Endothelial cell of umbilical vein (primary cell): ENCODE measurements around the gene MGME1. TPM values are rescaled to one million over a fixed set of nuclear protein-coding genes. Genes with fewer than 3 reads are reported as not detected.

ENCODE experiments used
- BruUV-seq: library from RNA; stranded (reverse); fragments of 400-500 nt; replicated peaks from 2 replicates; lab custom pipeline; 2021; lab: Mats Ljungman, UMichigan
- CTCF ChIA-PET: fragments of 300-600, 350-600 bp; sonication (Branson Sonifier 250); formaldehyde crosslinking; loops from one replicate; lab custom pipeline; 2021; ENCODE audit warnings: antibody characterized with exemption, inconsistent platforms; lab: Charles Lee
- POLR2A ChIA-PET: fragments of 300-600, 350-600 bp; sonication (Branson Sonifier 250); formaldehyde crosslinking; loops from one replicate; lab custom pipeline; 2021; ENCODE audit warnings: antibody characterized with exemption, inconsistent platforms; lab: Charles Lee
- DNase-seq: peaks from one replicate; pipeline ENCODE4 v3.0.0-alpha.2; 2011; ENCODE audit warnings: low read depth, low spot score
- FAIRE-seq: peaks from 2 replicates; lab custom pipeline; 2011; peaks lifted over from hg19 to GRCh38; lab: Jason Lieb, UNC
- H2AFZ ChIP-seq: 2 replicates; pipeline ENCODE4 v1.6.0; 2012; ENCODE audit warnings: low read depth, low read length, control low read depth, inconsistent platforms
- H3K27ac ChIP-seq: 2 replicates; pipeline ENCODE4 v1.5.1; 2011; ENCODE audit warnings: low read depth, mild to moderate bottlenecking, control low read depth, low read length, moderate library complexity; ENCODE audit not compliant: insufficient read depth
- H3K27me3 ChIP-seq, 2 experiments: 2 replicates each; pipeline versions ENCODE4 v1.6.0 to v1.6.1; 2011; ENCODE audit warnings: low read length in 2 of 2, mixed read lengths in 1 of 2; ENCODE audit not compliant: control insufficient read depth in 2 of 2, insufficient read depth in 2 of 2
- H3K36me3 ChIP-seq, 2 experiments: 2 replicates in 1 of 2; 3 replicates in 1 of 2; pipeline ENCODE4 v1.5.1; 2011; ENCODE audit warnings: low read length in 2 of 2, mild to moderate bottlenecking in 1 of 2, moderate library complexity in 1 of 2; ENCODE audit not compliant: control insufficient read depth in 2 of 2, insufficient read depth in 2 of 2; ENCODE audit errors: extremely low read depth in 1 of 2
- H3K4me1 ChIP-seq: 3 replicates; pipeline ENCODE4 v1.5.1; 2011; ENCODE audit warnings: mild to moderate bottlenecking, low read length; ENCODE audit not compliant: control insufficient read depth, insufficient read depth; ENCODE audit errors: extremely low read depth
- H3K4me2 ChIP-seq: 2 replicates; pipeline ENCODE4 v1.6.1; 2011; ENCODE audit warnings: low read length, control low read depth, mixed read lengths; ENCODE audit not compliant: insufficient read depth
- H3K4me3 ChIP-seq, 3 experiments: fragments of 200-600 bp in 1 of 3; sonication (generic), shearing (Covaris generic) in 1 of 3; replicated peaks in 1 of 3; 2 replicates each; pipeline ENCODE4 v1.5.1; 2011 to 2016; ENCODE audit warnings: control low read depth in 3 of 3, low read length in 3 of 3, mild to moderate bottlenecking in 2 of 3, inconsistent platforms in 1 of 3, low read depth in 1 of 3, moderate library complexity in 1 of 3; ENCODE audit not compliant: insufficient read depth in 1 of 3
- H3K79me2 ChIP-seq: 2 replicates; pipeline ENCODE4 v1.6.0; 2012; ENCODE audit warnings: low read length, inconsistent platforms; ENCODE audit not compliant: control insufficient read depth, insufficient read depth
- H3K9ac ChIP-seq: replicated peaks from 2 replicates; pipeline ENCODE3; 2011; ENCODE audit warnings: low read length, control low read depth; ENCODE audit not compliant: insufficient read depth; ENCODE audit errors: extremely low read depth
- H3K9me1 ChIP-seq: replicated peaks from 3 replicates; pipeline ENCODE4 v1.6.0; 2011; ENCODE audit warnings: mild to moderate bottlenecking, low read length; ENCODE audit not compliant: control insufficient read depth, insufficient read depth; ENCODE audit errors: extremely low read depth
- H3K9me3 ChIP-seq: replicated peaks from 2 replicates; pipeline ENCODE4 v1.5.1; 2012; ENCODE audit warnings: low read length, inconsistent platforms; ENCODE audit not compliant: control insufficient read depth, insufficient read depth
- H4K20me1 ChIP-seq: replicated peaks from 2 replicates; pipeline ENCODE3; 2011; ENCODE audit warnings: mild to moderate bottlenecking, low read length; ENCODE audit not compliant: control insufficient read depth, insufficient read depth; ENCODE audit errors: extremely low read depth
- CTCF ChIP-seq, 2 donors: IDR thresholded peaks; 1 replicate in 1 of 2; 2 replicates in 1 of 2; pipeline ENCODE4 v1.5.1; 2011; ENCODE audit warnings: low read length in 2 of 2, mild to moderate bottlenecking in 2 of 2, moderate library complexity in 2 of 2, control low read depth in 1 of 2, inconsistent platforms in 1 of 2, low read depth in 1 of 2; ENCODE audit not compliant: insufficient read depth in 1 of 2; ENCODE audit errors: extremely low read depth in 1 of 2
- EZH2 ChIP-seq: IDR thresholded peaks from 2 replicates; pipeline ENCODE4 v1.6.1; 2012; ENCODE audit warnings: borderline replicate concordance, low read depth, mild to moderate bottlenecking, moderate library complexity, low read length, inconsistent platforms; ENCODE audit not compliant: severe bottlenecking
- FOS ChIP-seq: IDR thresholded peaks from 2 replicates; pipeline ENCODE4 v1.6.1; 2011; ENCODE audit warnings: mild to moderate bottlenecking, low read length, moderate library complexity, borderline replicate concordance; ENCODE audit not compliant: insufficient read depth
- GATA2 ChIP-seq: IDR thresholded peaks from 2 replicates; pipeline ENCODE4 v1.7.0; 2011; ENCODE audit warnings: low read depth, mild to moderate bottlenecking, moderate library complexity, mixed read lengths, low read length; ENCODE audit not compliant: insufficient read length, insufficient read depth
- JUN ChIP-seq: IDR thresholded peaks from 2 replicates; pipeline ENCODE4 v1.6.1; 2011; ENCODE audit warnings: borderline replicate concordance, low read depth; ENCODE audit not compliant: insufficient read length, insufficient read depth
- MAX ChIP-seq: IDR thresholded peaks from 2 replicates; pipeline ENCODE4 v1.6.1; 2011; ENCODE audit not compliant: insufficient read depth, insufficient read length
- POLR2AphosphoS5 ChIP-seq: IDR thresholded peaks from 2 replicates; pipeline ENCODE4 v1.6.1; 2012; ENCODE audit warnings: low read depth, mild to moderate bottlenecking, control low read depth, low read length, moderate library complexity; ENCODE audit not compliant: insufficient read depth
- dilution Hi-C: fragments of 300-500 bp; cut with MboI; formaldehyde crosslinking; loops from one replicate; pipeline ENCODE4 v1.15.0; 2019; ENCODE audit warnings: low sequenced_read_pairs; ENCODE audit not compliant: extremely low pct_ligation_motif_present
- intact Hi-C: fragments of 100-400 bp; cut with micrococcal nuclease; formaldehyde crosslinking; loops from one replicate; pipeline ENCODE4 v1.10.0; 2022
- polyA plus RNA-seq, 4 experiments: library from polyadenylated mRNA; depleted of rRNA in 3 of 4; stranded (reverse) in 3 of 4; unstranded in 1 of 4; fragments of >200 nt; gene quantifications; 2 replicates each; pipeline versions ENCODE4 v1.2.1 to v1.2.3, GENCODE V29; 2011 to 2012; ENCODE audit warnings: missing spikeins in 1 of 4
- total RNA-seq: library from RNA; stranded (reverse); gene quantifications from 2 replicates; pipeline ENCODE4 v1.2.3, GENCODE V29; 2021

The MGME1 gene
- total and polyA plus RNA-seq, 2 donors (not counting 3 experiments of a cell fraction or from before 2014, with no cell fraction given) = 8.9 to 26.2 TPM

GRCh38 chr20:17933121-17933520 is 35.7 kb upstream of the MGME1 start:
- no peak for FAIRE-seq
- H3K9ac ChIP-seq = no peak overlapping the region

GRCh38 chr20:17933711-17934110 is 35.1 kb upstream of the MGME1 start:
- intact Hi-C loops = no loop called here
- Histone ChIP-seq H3K36me3 (no peaks in the 10 kb centered on the region), H2AFZ (no peak overlapping the region), H3K9me1 (no peaks in the 10 kb centered on the region), H4K20me1 (no peaks in the 10 kb centered on the region), H3K4me2 (no peak overlapping the region), H3K79me2 (no peaks in the 10 kb centered on the region), H3K4me1 (peaks cover 14% of the 10 kb centered on the region), H3K27me3 (no peaks in the 10 kb centered on the region), H3K9ac (no peak overlapping the region), H3K27ac (no peak overlapping the region), H3K4me3 (no peak overlapping the region), H3K9me3 (no peaks in the 10 kb centered on the region)
- POLR2A ChIA-PET = no interaction called here
- DNase-seq (no peak), FAIRE-seq (no peak)
- no TSS peak for BruUV-seq
- dilution Hi-C loops = no loop called here
- CTCF ChIA-PET = no interaction called here
- TF ChIP-seq FOS (no peak), GATA2 (no peak), POLR2AphosphoS5 (no peak), MAX (no peak), JUN (no peak)

More at GRCh38 chr20:17933121-17933520, 35.7 kb upstream of the MGME1 start:
- no peak overlapping the region for H3K27ac ChIP-seq
- no peak overlapping the region for H3K4me3 ChIP-seq
- H3K36me3 ChIP-seq = no peaks in the 10 kb centered on the region
- no peaks in the 10 kb centered on the region for H3K27me3 ChIP-seq
- H3K9me3 ChIP-seq = no peaks in the 10 kb centered on the region
- no peaks in the 10 kb centered on the region for H3K9me1 ChIP-seq
- no peaks in the 10 kb centered on the region for H3K79me2 ChIP-seq
- BruUV-seq = no TSS peak
- TF ChIP-seq GATA2 = no peak
- TF ChIP-seq CTCF (IDR thresholded peaks at IDR 0.05; ENCODE audit: extremely low read depth in 1 of 2, insufficient read depth in 1 of 2, low read depth in 1 of 2, low read length in 2 of 2) = no peak
- no peak for TF ChIP-seq EZH2
- intact Hi-C loops = no loop called here
- H3K4me2 ChIP-seq = no peak overlapping the region
- dilution Hi-C loops = no loop called here
- H4K20me1 ChIP-seq = no peaks in the 10 kb centered on the region
- no peak overlapping the region for H2AFZ ChIP-seq
- ChIA-PET POLR2A (no interaction called here), CTCF (no interaction called here)
- H3K4me1 ChIP-seq = peaks cover 14% of the 10 kb centered on the region
- DNase-seq = no peak
